ENCODE measurements around the gene DNAAF1. TPM values are rescaled to one million over a fixed set of nuclear protein-coding genes. Genes with fewer than 3 reads are reported as not detected.

Gene DNAAF1
- total and polyA plus RNA-seq, 5 donors: 0.14 to 0.68 (median 0.28) TPM; not detected in 2

Other genes starting within 250 kb of the DNAAF1 start
- gene MLYCD, start 246.2 kb upstream of the DNAAF1 start, total RNA-seq: 10 to 100 TPM; 24.1 to 34.5 (median 29.1) TPM
- 27.4 TPM for gene MLYCD, start 246.2 kb upstream of the DNAAF1 start, polyA plus RNA-seq
- gene OSGIN1, start 192.1 kb upstream of the DNAAF1 start, total RNA-seq: 1 to 10 TPM; 2.4 to 6.8 (median 3.8) TPM
- 3.6 TPM for gene OSGIN1, start 192.1 kb upstream of the DNAAF1 start, polyA plus RNA-seq
- gene NECAB2, start 177.1 kb upstream of the DNAAF1 start, total RNA-seq: 1 to 10 TPM in 2 of 4 donors, under 1 TPM in 2; 0.28 to 1.8 (median 1.4) TPM
- gene NECAB2, start 177.1 kb upstream of the DNAAF1 start, polyA plus RNA-seq: 1.7 TPM
- under 1 TPM in 2 of 4 donors, not detected in 2; 0.21 to 0.29 TPM for gene SLC38A8, start 102.5 kb upstream of the DNAAF1 start, total RNA-seq
- gene SLC38A8, start 102.5 kb upstream of the DNAAF1 start, polyA plus RNA-seq: not detected
- gene MBTPS1, start 28.4 kb upstream of the DNAAF1 start, total RNA-seq: 100 to 1,000 TPM in 2 of 4 donors, 10 to 100 TPM in 2; 88.1 to 112 (median 102) TPM
- 59.3 TPM for gene MBTPS1, start 28.4 kb upstream of the DNAAF1 start, polyA plus RNA-seq
- 10 to 100 TPM; 19.8 to 34.8 (median 26.5) TPM for gene HSDL1, start 131 bp upstream of the DNAAF1 start, total RNA-seq
- 15.0 TPM for gene HSDL1, start 131 bp upstream of the DNAAF1 start, polyA plus RNA-seq
- 10 to 100 TPM; 26.0 to 31.1 (median 28.4) TPM for gene TAF1C, start 41.7 kb downstream of the DNAAF1 start, total RNA-seq
- gene TAF1C, start 41.7 kb downstream of the DNAAF1 start, polyA plus RNA-seq: 36.2 TPM
- gene ADAD2, start 45.8 kb downstream of the DNAAF1 start, total RNA-seq: under 1 TPM in 3 of 4 donors, not detected in 1; 0.38 to 0.62 (median 0.60) TPM
- gene ADAD2, start 45.8 kb downstream of the DNAAF1 start, polyA plus RNA-seq: 2.9 TPM
- gene KCNG4, start 94.7 kb downstream of the DNAAF1 start, total RNA-seq: not detected
- not detected for gene KCNG4, start 94.7 kb downstream of the DNAAF1 start, polyA plus RNA-seq
- gene WFDC1, start 149.6 kb downstream of the DNAAF1 start, total RNA-seq: 1 to 10 TPM in 2 of 4 donors, under 1 TPM in 2; 0.34 to 1.6 (median 0.91) TPM
- 1.6 TPM for gene WFDC1, start 149.6 kb downstream of the DNAAF1 start, polyA plus RNA-seq
- gene ATP2C2, start 223.2 kb downstream of the DNAAF1 start, total RNA-seq: not detected
- gene ATP2C2, start 223.2 kb downstream of the DNAAF1 start, polyA plus RNA-seq: not detected